GM18511 (cell line): ENCODE results near the gene PRDX1.

Experiments
- ATAC-seq: cut with Tn5 transposase; IDR thresholded peaks from one replicate; pipeline ENCODE4 v1.9.1; 2021; ENCODE audit warnings: mild to moderate bottlenecking, moderate library complexity; ENCODE audit not compliant: unreplicated experiment

Gene PRDX1

GRCh38 chr1:45521413-45522323 is at the start of gene PRDX1:
TSS of gene PRDX1 (minus strand) at chr1:45521884. CDS start at chr1:45519043, 2,841 bp downstream.
- ATAC-seq: peak; percentile 86

GRCh38 chr1:45570631-45571030 is 48.9 kb upstream of the PRDX1 start:
- no peak for ATAC-seq

GRCh38 chr1:45569962-45570581 is 48.4 kb upstream of the PRDX1 start:
- ATAC-seq: peak; percentile 48

- ATAC-seq: no peak
Measured at GRCh38 chr1:45569571-45569961, 47.9 kb upstream of the PRDX1 start.

- ATAC-seq: no peak
Measured at GRCh38 chr1:45568421-45568820, 46.7 kb upstream of the PRDX1 start.

GRCh38 chr1:45567911-45568310 is 46.2 kb upstream of the PRDX1 start:
- no peak for ATAC-seq

- no peak for ATAC-seq
Measured at GRCh38 chr1:45566722-45567121, 45.0 kb upstream of the PRDX1 start.

GRCh38 chr1:45563843-45564242 is 42.2 kb upstream of the PRDX1 start:
- no peak for ATAC-seq

GRCh38 chr1:45557422-45557944 is 35.8 kb upstream of the PRDX1 start:
- no peak for ATAC-seq

GRCh38 chr1:45554198-45554597 is 32.5 kb upstream of the PRDX1 start:
- ATAC-seq: no peak

GRCh38 chr1:45552331-45552730 is 30.6 kb upstream of the PRDX1 start:
- no peak for ATAC-seq

GRCh38 chr1:45551684-45552083 is 30.0 kb upstream of the PRDX1 start:
- ATAC-seq: no peak

- ATAC-seq: peak; percentile 90
Measured at GRCh38 chr1:45550401-45551351, 29.0 kb upstream of the PRDX1 start, which contains the start of gene AKR1A1. TSS of gene AKR1A1 (plus strand) at chr1:45550826. CDS start at chr1:45561795, 10,969 bp downstream.

GRCh38 chr1:45545553-45546310 is 24.0 kb upstream of the PRDX1 start:
- no peak for ATAC-seq

- ATAC-seq: peak; percentile 61
Measured at GRCh38 chr1:45545019-45545493, 23.4 kb upstream of the PRDX1 start.

- no peak for ATAC-seq
Measured at GRCh38 chr1:45544530-45544929, 22.8 kb upstream of the PRDX1 start.

- peak; percentile 62 for ATAC-seq
Measured at GRCh38 chr1:45543581-45544417, 22.1 kb upstream of the PRDX1 start.

- ATAC-seq: no peak
Measured at GRCh38 chr1:45542591-45542990, 20.9 kb upstream of the PRDX1 start.

- ATAC-seq: no peak
Measured at GRCh38 chr1:45541193-45541592, 19.5 kb upstream of the PRDX1 start.
